Bronchial epithelial cell (primary cell): Measurements from ENCODE around the gene DNAJC1. TPM values are rescaled to one million over a fixed set of nuclear protein-coding genes. Genes with fewer than 3 reads are reported as not detected.

Experiments
- DNase-seq: peaks from one replicate; pipeline ENCODE4 v3.0.0-alpha.2; 2010; ENCODE audit warnings: low read depth
- FAIRE-seq: peaks from 2 replicates; lab custom pipeline; 2011; peaks lifted over from hg19 to GRCh38; lab: Jason Lieb, UNC
- H3K27me3 ChIP-seq: 2 replicates; pipeline ENCODE4 v1.5.1; 2011; ENCODE audit warnings: low read length; ENCODE audit not compliant: control insufficient read depth, insufficient read depth
- H3K36me3 ChIP-seq: 2 replicates; pipeline ENCODE4 v1.5.1; 2011; ENCODE audit warnings: low read length; ENCODE audit not compliant: control insufficient read depth, insufficient read depth
- H3K4me3 ChIP-seq: 2 replicates; pipeline ENCODE4 v1.5.1; 2011; ENCODE audit warnings: mild to moderate bottlenecking, low read depth, low read length, control low read depth
- total RNA-seq: library from RNA; depleted of rRNA; stranded (reverse); fragments of >200 nt; gene quantifications from 2 replicates; pipeline ENCODE4 v1.2.1, GENCODE V29; 2014
- TF ChIP-seq, protein P1 (sequence below): IDR thresholded peaks from 2 replicates; pipeline ENCODE4 v1.5.1; 2011; ENCODE audit warnings: mild to moderate bottlenecking, moderate library complexity, low read length, control low read depth, inconsistent platforms; ENCODE audit not compliant: insufficient read depth, severe bottlenecking

The DNAJC1 gene
- total RNA-seq, 1 donor from 2014 or later: 81.6 TPM

DNA sequence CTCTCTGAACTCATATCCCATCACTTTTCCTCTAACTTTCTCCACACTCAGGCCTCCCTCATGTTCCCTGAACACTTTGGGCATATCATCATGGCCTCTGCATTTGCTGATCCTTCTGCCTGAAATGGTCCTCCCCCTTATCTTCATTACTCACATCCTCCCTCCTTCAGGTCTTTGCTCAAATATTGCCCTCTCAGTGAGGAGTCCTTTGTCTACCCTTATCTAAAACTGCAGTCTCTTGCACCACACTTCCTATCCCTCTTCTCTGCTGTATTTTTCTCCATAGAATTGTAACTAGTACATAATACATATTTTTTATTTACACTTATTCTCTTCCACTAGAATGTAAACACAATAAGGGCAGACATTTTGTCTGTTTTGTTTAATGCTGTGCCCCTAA lies 41.7 kb downstream of the DNAJC1 start:
- TF ChIP-seq, protein P1, sequence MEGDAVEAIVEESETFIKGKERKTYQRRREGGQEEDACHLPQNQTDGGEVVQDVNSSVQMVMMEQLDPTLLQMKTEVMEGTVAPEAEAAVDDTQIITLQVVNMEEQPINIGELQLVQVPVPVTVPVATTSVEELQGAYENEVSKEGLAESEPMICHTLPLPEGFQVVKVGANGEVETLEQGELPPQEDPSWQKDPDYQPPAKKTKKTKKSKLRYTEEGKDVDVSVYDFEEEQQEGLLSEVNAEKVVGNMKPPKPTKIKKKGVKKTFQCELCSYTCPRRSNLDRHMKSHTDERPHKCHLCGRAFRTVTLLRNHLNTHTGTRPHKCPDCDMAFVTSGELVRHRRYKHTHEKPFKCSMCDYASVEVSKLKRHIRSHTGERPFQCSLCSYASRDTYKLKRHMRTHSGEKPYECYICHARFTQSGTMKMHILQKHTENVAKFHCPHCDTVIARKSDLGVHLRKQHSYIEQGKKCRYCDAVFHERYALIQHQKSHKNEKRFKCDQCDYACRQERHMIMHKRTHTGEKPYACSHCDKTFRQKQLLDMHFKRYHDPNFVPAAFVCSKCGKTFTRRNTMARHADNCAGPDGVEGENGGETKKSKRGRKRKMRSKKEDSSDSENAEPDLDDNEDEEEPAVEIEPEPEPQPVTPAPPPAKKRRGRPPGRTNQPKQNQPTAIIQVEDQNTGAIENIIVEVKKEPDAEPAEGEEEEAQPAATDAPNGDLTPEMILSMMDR: no peak
- no peak for FAIRE-seq
- Histone ChIP-seq H3K27me3 (no peaks in the 10 kb centered on the region), H3K4me3 (no peak overlapping the region), H3K36me3 (no peaks in the 10 kb centered on the region)
- DNase-seq: no peak

DNA sequence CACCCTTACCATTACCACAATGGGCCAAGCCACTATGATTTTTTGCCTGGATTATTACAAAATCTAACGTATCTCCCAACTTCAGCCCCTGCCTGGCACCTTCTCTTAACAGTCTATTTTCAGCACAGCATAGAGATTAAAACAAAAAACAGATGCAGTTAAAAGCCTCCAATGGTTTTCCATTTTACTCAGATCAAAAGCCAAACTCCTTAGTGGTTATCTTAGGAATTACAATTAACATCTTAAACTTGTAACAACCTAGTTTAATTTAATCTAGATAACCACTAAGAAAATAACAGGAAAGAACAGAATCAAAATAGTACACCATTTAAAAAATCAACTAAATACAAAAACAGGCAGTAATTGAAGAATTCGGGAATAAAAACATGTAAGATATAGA lies 43.5 kb downstream of the DNAJC1 start:
- FAIRE-seq: no peak
- H3K36me3 ChIP-seq: no peaks in the 10 kb centered on the region
- no peak overlapping the region for H3K4me3 ChIP-seq
- TF ChIP-seq, protein P1: no peak
- DNase-seq: no peak
- no peaks in the 10 kb centered on the region for H3K27me3 ChIP-seq

DNA sequence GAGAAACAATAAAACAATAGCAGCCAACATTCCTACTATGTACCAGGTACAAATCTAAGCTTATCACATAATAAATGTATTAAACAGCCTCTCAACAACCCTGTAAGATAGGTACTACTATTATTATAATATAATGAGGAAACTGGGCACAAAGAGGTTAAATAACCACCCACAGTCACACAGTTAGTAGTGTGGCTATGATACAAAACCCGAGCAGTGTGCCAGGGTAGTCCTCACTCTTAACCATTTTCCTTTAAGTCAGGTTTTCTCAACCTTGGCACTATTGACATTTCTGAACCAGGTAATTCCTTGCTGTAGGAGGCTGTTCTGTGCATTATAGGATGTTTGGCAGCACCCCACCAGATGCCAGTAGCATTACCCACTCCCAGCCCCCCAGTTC lies 48.8 kb downstream of the DNAJC1 start:
- Histone ChIP-seq H3K27me3 (no peaks in the 10 kb centered on the region), H3K4me3 (no peak overlapping the region), H3K36me3 (no peaks in the 10 kb centered on the region)
- FAIRE-seq (no peak), DNase-seq (no peak)
- TF ChIP-seq, protein P1: no peak

DNA sequence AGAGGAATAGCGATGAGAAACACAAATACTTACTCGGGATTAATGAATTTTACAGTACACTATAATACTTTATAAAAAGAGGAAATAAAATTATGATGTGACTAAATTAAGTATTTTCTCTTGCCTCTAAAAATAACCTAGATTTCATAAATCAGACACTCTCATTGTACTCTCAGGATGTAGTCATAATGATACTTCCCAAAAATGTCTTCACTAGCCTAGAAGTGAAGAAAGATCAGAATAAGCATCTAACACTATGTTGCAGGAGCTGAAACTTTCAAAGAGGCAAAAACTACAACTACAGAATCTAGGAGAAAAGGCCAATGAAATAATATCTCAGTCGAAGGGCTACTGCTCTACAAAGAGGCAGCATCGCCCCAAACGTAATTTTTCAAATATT lies 49.4 kb downstream of the DNAJC1 start:
- FAIRE-seq (no peak), DNase-seq (no peak)
- TF ChIP-seq, protein P1: no peak
- Histone ChIP-seq H3K27me3 (no peaks in the 10 kb centered on the region), H3K4me3 (no peak overlapping the region), H3K36me3 (no peaks in the 10 kb centered on the region)

DNA sequence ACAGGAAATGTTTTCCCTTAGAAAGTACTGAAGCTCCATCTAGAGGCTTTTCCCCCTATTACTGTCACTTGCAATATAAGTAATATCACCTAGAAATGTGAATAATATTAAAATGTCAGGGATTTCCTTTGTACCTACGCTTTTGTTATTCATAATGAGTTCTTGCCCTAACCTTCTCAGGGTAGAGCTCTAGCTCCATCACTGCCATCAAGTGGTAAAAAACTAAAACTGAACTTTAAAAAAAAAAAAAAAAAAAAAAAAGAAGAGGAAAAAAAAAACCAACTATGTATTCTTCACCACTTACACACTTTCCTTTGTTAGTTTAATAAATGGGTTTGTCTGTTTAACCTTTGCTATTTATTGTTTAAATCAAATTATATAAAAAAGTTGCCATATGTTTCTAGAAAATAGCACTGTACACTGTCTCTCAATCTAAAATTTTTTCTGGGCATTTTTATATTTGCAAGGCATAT lies 49.9 kb downstream of the DNAJC1 start:
- H3K4me3 ChIP-seq: no peak overlapping the region
- no peaks in the 10 kb centered on the region for H3K27me3 ChIP-seq
- DNase-seq: peak; percentile 81
- no peak for FAIRE-seq
- H3K36me3 ChIP-seq: no peaks in the 10 kb centered on the region
- TF ChIP-seq, protein P1: no peak

DNA sequence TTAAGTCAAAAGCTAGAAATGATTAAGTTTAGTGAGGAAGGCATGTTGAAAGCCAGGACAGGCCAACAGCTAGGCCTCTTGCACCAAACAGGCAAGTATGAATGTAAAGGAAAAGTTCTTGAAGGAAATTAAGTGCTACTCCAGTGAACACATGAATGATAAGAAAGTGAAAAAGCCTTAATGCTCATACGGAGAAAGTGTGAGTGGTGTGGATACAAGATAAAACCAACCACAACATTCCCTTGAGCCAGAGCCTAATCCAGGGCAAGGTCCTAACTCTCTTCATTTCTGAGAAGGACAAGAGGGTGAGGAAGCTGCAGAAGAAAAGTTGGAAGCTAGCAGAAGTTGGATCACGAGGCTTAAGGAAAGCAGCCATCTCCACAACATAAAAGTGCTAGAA lies 53.0 kb downstream of the DNAJC1 start:
- TF ChIP-seq, protein P1: no peak
- DNase-seq: no peak

More for the DNA sequence above, 53.0 kb downstream of the DNAJC1 start:
- H3K4me3 ChIP-seq: no peak overlapping the region
- H3K27me3 ChIP-seq: no peaks in the 10 kb centered on the region
- no peak for FAIRE-seq
- H3K36me3 ChIP-seq: no peaks in the 10 kb centered on the region
